ENCODE data around the gene EFNA1.

EFNA1 gene

GRCh38 chr1:155082301-155083051 is 45.2 kb upstream of the EFNA1 start:
- TF ChIP-seq, protein P1, sequence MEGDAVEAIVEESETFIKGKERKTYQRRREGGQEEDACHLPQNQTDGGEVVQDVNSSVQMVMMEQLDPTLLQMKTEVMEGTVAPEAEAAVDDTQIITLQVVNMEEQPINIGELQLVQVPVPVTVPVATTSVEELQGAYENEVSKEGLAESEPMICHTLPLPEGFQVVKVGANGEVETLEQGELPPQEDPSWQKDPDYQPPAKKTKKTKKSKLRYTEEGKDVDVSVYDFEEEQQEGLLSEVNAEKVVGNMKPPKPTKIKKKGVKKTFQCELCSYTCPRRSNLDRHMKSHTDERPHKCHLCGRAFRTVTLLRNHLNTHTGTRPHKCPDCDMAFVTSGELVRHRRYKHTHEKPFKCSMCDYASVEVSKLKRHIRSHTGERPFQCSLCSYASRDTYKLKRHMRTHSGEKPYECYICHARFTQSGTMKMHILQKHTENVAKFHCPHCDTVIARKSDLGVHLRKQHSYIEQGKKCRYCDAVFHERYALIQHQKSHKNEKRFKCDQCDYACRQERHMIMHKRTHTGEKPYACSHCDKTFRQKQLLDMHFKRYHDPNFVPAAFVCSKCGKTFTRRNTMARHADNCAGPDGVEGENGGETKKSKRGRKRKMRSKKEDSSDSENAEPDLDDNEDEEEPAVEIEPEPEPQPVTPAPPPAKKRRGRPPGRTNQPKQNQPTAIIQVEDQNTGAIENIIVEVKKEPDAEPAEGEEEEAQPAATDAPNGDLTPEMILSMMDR (IDR thresholded peaks at IDR 0.05), result no peak

DNA sequence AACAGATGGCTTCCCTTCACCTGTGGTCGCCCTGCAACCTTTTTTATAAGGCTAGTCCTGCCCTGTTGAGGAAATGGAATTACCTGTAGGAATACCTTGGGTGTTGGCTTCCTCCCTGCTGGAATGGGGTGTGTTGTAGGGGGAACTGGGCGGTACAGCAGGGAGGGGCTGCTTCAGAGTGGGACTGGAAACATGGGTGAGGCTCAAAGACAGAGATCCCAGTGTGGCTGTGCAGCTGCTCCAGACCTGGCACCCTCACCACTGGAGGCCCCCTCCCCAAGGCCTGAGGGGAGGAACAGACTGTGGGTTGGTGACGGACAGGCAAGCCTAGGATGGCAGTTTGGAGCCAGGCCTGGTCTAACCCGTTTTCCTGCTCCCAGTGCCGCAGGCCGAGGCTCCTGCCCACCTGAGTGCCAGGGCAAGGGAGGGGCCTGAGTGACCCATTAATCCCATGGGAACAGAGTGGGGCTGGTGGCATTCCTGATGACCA is 44.6 kb upstream of the EFNA1 start:
- TF ChIP-seq, protein P1 (IDR thresholded peaks at IDR 0.05), result no peak

DNA sequence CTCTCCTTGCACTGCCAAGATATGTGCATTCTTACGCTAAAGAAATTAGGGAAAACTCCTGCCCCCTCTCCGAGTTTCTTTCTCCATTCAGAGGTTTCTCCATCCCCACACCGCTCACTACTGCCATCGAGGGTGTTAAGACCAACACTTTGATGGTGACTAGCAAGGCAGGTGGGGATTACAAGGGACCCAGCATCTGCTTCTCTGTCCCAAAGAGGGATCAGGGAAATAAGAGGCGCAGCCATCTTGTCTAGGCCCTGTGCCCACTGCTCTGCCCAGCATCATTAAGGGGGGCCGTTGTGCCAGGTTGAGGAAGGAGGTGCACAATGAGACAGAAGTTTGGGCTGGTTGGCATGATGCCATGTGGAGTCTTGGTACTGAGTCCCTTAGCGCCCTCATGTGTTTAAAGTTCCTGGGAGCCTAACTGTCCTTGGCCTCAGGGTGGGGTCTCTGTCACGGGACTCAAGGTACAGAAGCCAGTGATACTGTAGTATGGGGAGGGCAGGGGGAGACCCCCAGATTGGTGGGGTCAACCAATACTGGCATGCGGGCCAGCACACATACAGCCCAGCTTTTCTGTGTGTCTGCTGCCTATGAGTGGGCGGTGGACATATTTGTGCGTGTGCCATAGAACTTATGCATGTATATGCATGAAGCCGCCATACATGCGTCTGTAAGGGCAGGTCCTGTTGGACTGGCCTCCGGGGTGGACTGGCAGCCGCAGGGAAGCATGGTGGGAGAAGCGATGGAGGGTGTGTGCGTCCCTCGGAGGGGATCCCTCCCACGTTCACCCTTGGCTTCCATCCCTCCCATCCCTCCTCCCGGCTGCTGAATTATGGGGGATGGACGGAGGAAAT is 43.6 kb upstream of the EFNA1 start:
- TF ChIP-seq, protein P1 (IDR thresholded peaks at IDR 0.05), result peak; percentile 27; the same call in 1 of the 2 replicates

GRCh38 chr1:155084722-155085503 is 42.8 kb upstream of the EFNA1 start:
- TF ChIP-seq, protein P1 (IDR thresholded peaks at IDR 0.05), result peak; percentile 86

DNA sequence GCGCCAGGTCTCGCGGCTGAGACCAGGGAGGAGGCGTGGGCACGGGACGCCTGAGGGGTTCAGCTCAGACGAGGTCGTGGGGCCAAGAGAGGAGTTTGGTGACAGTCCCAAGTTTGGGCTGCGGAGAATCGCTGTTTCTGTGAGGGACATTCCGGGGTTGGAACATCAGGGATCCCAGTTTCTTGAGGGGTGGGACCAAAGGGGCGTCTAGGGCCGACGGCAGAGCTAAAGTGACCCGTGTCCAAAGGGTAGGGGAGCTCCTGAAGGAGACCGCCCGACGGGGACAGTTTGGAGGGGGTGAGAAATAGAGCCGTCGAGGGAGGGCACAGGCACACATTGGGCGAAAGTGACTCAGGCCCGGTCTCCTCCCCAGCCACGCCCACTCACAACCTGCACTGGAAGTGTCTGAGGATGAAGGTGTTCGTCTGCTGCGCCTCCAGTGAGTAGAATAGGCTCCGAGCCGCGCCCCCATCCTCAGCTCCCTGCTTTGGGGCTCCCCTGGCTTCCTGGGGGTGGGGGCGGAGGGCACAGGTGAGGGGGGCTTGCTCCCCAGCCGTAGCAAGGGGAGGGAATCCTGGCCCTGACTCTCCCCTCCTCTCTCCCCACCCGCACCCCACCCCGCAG is 42.1 kb upstream of the EFNA1 start:
- TF ChIP-seq, protein P1 (IDR thresholded peaks at IDR 0.05), result no peak

DNA sequence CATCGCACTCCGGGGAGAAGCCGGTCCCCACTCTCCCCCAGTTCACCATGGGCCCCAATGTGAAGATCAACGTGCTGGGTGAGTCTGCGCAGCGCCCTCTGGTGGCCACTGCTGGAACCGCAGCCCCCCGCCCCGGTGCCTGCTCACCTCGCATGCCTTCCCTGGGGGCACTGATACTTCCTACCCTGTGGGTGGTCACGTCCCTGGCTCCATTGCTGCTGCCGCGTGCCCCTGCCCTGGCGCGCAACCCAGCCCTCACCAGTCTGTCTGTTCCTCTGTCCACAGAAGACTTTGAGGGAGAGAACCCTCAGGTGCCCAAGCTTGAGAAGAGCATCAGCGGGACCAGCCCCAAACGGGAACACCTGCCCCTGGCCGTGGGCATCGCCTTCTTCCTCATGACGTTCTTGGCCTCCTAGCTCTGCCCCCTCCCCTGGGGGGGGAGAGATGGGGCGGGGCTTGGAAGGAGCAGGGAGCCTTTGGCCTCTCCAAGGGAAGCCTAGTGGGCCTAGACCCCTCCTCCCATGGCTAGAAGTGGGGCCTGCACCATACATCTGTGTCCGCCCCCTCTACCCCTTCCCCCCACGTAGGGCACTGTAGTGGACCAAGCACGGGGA is 41.4 kb upstream of the EFNA1 start:
- TF ChIP-seq, protein P1 (IDR thresholded peaks at IDR 0.05), result peak; percentile 100

Measured in LNCAP (cell line).